HG02840 (cell line): ENCODE data around the gene FARS2.

ENCODE experiments used
- ATAC-seq: cut with Tn5 transposase; IDR thresholded peaks from one replicate; pipeline ENCODE4 v1.9.1; 2021; ENCODE audit warnings: mild to moderate bottlenecking, moderate library complexity, moderate number of reproducible peaks; ENCODE audit not compliant: unreplicated experiment, low FRiP score

Gene FARS2

DNA sequence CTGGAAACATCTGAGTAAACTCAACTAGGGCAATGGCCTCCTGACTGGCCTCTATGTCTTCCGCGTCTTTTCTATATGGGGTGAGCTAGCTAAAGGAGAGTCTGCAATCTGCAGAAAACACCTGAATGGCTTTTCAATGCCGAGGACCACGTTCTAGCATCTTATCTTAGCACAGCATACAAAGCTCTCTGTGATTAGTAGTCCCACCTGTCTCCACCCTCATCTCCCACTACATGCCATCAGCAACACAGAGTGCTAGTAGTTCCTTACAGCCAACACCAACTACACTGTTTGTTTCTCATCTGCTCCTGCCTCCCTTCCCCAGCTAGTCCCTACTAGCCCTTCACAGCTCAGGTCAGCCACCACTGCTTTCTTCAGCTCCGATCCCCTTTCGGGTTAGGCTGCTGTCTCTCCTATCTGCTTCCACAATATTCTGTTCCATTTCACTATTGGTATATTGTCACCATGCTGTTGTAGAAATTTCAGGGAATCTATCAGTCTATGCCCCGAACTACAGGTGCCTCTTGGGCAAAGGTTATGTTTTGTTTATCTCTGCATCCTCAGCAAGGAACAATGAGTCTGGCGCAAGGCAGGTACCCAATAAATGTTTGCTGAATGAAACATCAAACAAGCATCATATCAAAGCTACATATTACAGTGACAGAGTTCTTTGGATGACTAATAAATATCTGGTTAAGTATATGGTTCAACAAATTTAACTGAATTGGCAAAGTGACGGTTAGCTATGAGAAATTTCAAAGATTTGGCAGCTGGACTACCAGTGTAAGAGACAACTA, 12.8 kb upstream of the FARS2 start:
- ATAC-seq: no peak

DNA sequence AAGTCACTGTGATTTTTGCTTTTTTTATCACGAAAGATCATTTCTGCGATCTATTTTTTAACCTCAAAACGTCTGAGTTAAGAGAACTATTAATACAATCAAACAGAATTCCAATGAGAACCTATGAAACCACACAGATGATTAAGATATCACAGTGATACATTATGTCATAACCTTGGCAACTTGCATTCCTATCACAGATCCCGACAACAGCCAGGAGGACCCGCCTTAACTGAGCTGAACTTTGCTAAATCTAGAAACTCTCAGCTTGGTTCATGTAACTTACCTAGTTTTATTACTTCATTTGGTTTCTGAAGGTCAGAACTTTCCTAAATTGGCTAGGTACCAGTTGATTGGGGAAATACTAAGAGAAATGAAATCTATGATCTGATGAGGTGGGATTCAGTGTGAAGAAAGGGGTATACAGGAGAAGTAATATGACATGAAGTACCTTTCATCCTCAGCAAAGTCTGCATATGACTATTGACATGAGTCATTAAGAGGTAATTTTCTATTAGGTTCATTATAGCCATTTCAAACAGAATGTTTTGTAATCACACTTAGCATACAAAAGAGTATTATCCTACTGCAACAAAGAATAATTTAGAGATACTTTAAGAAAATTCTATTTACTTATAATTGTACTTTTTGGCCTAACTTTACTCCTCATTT, 11.7 kb upstream of the FARS2 start:
- no peak for ATAC-seq

- ATAC-seq: no peak
Observed at GRCh38 chr6:5250451-5250850, 10.9 kb upstream of the FARS2 start.

DNA sequence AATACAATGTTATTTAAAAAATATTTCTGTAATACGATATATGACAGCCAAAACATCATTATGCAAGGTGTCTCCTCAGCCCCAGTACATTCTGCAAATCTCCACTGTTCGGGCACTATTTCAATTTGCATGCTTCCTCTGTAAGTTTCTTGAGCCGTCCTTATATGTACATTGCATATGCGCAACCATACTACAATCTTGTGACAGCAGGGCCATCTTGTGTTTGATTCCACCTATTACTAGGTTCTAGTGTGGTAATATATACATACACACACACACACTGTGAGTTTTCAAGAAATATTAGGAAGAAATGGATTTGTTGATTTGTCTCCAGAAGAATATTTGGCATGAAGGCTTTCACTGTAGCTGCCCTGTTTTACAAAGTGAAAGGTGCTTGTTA, 10.4 kb upstream of the FARS2 start:
- no peak for ATAC-seq

- ATAC-seq: no peak
Observed at GRCh38 chr6:5256952-5257351, 4.4 kb upstream of the FARS2 start.

DNA sequence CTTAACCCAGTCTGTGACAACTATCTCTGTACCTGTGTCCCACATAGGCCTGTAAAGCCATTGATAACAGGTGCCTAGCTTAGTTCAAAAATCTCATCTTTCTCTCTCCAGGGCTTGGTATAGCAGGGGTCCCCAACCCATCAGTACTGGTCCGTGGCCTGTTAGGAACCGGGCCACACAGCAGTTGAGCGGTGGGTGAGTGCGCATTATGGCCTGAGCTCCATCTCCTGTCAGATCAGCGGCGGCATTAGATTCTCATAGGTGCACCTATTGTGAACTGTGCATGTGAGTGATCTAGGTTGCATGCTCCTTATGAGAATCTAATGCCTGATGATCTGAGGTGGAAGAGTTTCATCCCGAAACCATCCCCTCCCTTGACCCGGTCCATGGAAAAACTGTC, 3.9 kb upstream of the FARS2 start:
- no peak for ATAC-seq

DNA sequence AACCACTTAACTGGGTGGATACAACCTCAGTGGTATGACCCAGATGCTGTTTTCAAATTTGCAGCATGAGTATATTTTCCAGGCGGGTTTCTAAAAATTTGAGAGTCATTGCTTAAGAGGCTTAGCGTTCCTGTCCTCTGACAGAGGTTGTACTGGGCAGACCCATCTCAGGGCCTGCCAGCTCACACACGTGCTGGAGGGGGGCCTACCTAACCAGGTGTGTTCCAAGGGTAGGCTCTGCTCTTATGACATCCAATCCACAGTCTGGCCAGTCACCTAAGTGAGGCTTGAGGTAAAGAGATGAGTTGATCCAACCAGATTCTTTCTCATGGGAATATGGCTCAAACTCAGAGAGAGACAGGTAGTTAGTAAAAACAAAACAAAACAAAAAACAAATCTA, 1.9 kb upstream of the FARS2 start:
- no peak for ATAC-seq

- peak; percentile 59 for ATAC-seq
Observed at GRCh38 chr6:5260111-5260620, 1.1 kb upstream of the FARS2 start.

DNA sequence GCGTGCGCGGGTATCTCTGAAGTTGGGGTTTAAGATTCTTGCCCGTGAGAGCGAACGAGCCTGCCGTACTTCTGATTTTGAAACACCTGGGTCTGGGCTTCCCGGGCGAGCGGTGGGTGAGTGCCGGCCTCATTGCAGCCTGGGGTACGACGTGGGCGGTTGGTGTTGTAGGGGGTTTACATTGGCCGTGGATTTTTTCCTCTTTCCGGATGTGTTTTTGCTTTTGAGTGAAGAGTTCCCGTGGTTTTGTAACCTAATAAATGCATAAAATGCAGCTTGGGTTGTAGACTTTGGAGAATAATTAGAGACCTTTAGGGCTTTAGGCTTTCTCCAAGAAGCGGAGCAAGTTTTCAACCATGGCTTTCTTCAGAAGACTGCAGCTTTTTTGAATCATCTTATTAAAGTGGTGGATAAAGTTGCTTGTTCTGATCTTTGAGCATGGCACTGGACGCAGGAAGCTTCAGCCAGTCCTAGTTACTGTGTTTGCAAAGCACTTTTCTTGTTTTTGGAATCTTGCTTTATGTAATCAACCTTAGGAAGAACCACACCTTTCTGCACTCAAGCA, 314 bp downstream of the FARS2 start:
- no peak for ATAC-seq

DNA sequence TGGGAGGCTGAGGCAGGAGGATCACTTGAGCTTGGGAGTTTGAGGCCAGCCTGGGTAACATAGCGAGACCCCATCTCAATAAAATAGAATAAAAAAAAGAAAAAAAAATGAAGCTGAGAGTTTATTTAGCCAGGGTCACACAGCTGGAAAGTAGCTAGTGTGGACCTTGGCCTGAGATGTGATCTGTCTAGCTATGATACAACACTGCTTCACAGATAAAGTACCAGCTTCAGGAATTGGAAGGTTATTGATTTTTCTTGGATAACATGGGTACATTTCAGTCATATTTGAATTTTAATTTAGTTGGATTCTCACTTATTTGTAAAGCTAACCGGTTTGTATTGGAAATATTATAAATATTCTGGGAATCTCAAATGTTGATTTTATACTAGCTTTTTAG, 5.1 kb downstream of the FARS2 start:
- no peak for ATAC-seq

GRCh38 chr6:5270093-5270680, 8.9 kb downstream of the FARS2 start:
- no peak for ATAC-seq

- ATAC-seq: no peak
Observed at GRCh38 chr6:5271926-5272325, 10.6 kb downstream of the FARS2 start.

GRCh38 chr6:5274231-5274630, 12.9 kb downstream of the FARS2 start:
- ATAC-seq: no peak

- no peak for ATAC-seq
Observed at GRCh38 chr6:5275497-5275896, 14.2 kb downstream of the FARS2 start.

DNA sequence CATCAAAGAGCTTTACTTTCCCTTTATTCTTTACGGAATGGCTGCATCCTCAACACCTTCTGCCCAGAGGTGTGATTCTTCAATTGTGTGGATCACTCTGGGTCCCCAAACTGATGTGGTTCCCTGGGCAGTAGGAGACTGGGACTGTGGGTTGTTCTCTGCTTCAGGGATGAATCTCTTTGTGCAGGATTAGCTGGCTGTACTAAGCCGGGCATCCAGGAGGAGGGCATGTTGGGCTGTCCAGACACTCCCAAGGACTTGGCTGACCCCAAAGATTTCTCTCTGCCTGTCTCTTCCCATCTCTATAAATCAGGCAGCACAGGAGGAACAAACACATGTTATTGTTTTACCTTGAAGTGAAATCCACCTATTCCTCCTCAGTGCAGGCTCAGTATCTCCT, 15.3 kb downstream of the FARS2 start:
- no peak for ATAC-seq

- ATAC-seq: no peak
Observed at GRCh38 chr6:5277589-5277988, 16.3 kb downstream of the FARS2 start.

DNA sequence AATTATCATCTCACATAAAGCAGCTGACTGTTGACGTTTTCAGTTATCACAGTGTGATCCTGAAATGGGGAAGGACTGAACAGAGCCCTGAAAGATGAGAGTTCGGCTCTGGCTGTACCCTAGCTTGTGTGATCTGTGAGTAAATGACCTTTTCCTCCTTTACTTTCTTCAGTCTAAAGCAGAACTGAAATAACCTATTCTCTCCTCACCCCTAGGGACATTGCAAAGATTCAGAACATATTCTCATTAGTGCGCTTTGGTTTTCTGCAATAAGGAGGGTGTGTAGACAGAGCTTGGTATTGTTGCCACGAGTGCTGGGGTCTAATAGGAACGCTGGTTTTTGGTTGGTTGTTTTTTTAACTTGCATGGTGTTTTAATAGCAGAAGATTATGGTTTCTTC, 16.7 kb downstream of the FARS2 start:
- no peak for ATAC-seq

DNA sequence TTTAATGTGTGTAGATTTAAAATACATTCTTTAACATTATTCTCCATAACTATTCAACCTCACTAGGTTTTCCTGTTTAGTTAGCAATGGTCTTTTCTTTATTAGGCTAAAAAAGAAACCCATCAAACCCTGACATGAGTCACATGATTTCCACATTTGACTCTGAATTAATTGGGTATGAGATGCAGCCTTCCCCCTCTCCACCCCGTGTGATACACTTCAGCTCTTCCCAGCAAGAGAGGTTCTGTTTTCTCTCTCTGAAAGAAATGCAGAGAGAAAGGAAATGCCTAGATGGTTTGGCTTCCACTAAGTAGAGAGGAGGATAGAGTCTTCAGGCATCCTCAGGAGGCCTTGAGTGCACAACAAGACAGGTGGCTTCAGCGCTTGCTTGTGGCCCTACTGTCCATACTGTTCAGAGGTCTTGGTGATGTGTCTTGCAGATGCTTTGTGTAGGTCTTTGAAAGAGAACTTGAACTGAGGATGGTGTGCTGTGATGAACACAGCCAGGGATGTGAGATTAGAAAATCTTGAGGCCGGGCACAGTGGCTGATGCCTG, 17.3 kb downstream of the FARS2 start:
- ATAC-seq: no peak

DNA sequence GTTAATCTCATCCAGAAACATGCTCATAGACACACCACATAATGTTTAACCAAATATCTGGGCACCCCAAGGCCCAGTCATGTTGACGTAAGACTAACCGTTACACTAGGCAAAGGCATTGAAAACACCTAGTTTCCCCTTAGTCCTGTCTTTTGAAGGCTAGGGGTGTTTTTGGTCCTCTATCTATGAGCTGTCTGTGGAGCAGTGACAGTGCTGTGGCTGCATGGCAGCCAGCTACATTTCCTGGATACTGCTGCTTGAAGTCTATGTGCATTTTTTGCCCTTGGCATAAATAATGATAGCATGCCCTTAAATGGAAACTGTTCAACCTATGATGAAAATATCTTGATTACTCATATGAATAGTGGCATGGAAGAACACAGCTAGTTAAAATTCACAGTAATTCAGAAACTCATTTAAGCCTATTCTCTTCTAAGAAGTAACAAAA, 18.6 kb downstream of the FARS2 start:
- no peak for ATAC-seq

GRCh38 chr6:5280920-5281319, 19.6 kb downstream of the FARS2 start:
- ATAC-seq: no peak

- no peak for ATAC-seq
Observed at GRCh38 chr6:5282191-5282623, 20.9 kb downstream of the FARS2 start.
